Neural progenitor cell (in vitro differentiated cells): Measurements from ENCODE around the gene TMEM62. TPM values are rescaled to one million over a fixed set of nuclear protein-coding genes. Genes with fewer than 3 reads are reported as not detected.

Source experiments
- DNase-seq: peaks from one replicate; pipeline ENCODE4 v3.0.0-alpha.2; 2016; ENCODE audit warnings: low spot score
- H2AFZ ChIP-seq: fragments of 200-600 bp; sonication (generic); replicated peaks from 2 replicates; pipeline ENCODE4 v1.6.1; 2016; ENCODE audit warnings: antibody characterized with exemption
- H3F3A ChIP-seq: fragments of 200-600 bp; sonication (generic); 2 replicates; pipeline ENCODE4 v1.6.1; 2016; ENCODE audit warnings: antibody characterized with exemption, low read depth
- H3K27ac ChIP-seq: fragments of 200-600 bp; sonication (generic); 2 replicates; pipeline ENCODE4 v1.5.1; 2016; ENCODE audit warnings: mild to moderate bottlenecking
- H3K27me3 ChIP-seq: fragments of 200-600 bp; sonication (generic); 2 replicates; pipeline ENCODE4 v1.6.1; 2016; ENCODE audit warnings: mild to moderate bottlenecking, moderate library complexity
- H3K36me3 ChIP-seq: fragments of 200-600 bp; sonication (generic); 2 replicates; pipeline ENCODE4 v1.5.1; 2016
- H3K4me1 ChIP-seq: fragments of 200-600 bp; sonication (generic); 2 replicates; pipeline ENCODE4 v1.6.1; 2016; ENCODE audit warnings: mixed run types
- H3K4me2 ChIP-seq: fragments of 200-600 bp; sonication (generic); 2 replicates; pipeline ENCODE4 v1.6.1; 2016
- H3K4me3 ChIP-seq: fragments of 200-600 bp; sonication (generic); 2 replicates; pipeline ENCODE4 v1.5.1; 2016
- H3K79me2 ChIP-seq: fragments of 200-600 bp; sonication (generic); 2 replicates; pipeline ENCODE4 v1.6.1; 2016; ENCODE audit warnings: low read depth
- H3K9ac ChIP-seq: fragments of 200-600 bp; sonication (generic); 2 replicates; pipeline ENCODE4 v1.6.1; 2016
- H3K9me3 ChIP-seq: fragments of 200-600 bp; sonication (generic); 2 replicates; pipeline ENCODE4 v1.5.1; 2016; ENCODE audit warnings: low read depth
- H4K20me1 ChIP-seq: fragments of 200-600 bp; sonication (generic); 2 replicates; pipeline ENCODE4 v1.6.1; 2016; ENCODE audit warnings: low read depth
- H3K27ac Mint-ChIP-seq: 3 replicates; pipeline ENCODE4 v1.8.0; 2021; ENCODE audit warnings: mixed read lengths
- H3K27me3 Mint-ChIP-seq: 2 replicates; pipeline ENCODE4 v1.8.0; 2022; ENCODE audit warnings: low read depth, mild to moderate bottlenecking, inconsistent platforms, moderate library complexity, mixed read lengths; ENCODE audit not compliant: insufficient read depth
- H3K36me3 Mint-ChIP-seq: 3 replicates; pipeline ENCODE4 v1.8.0; 2021; ENCODE audit warnings: mixed read lengths
- H3K4me1 Mint-ChIP-seq: 3 replicates; pipeline ENCODE4 v1.8.0; 2021; ENCODE audit warnings: mixed read lengths
- H3K4me3 Mint-ChIP-seq: 3 replicates; pipeline ENCODE4 v1.8.0; 2021; ENCODE audit warnings: mild to moderate bottlenecking, moderate library complexity, mixed read lengths
- H3K9me3 Mint-ChIP-seq: 3 replicates; pipeline ENCODE4 v1.8.0; 2020; ENCODE audit warnings: mixed read lengths
- EZH2 ChIP-seq: fragments of 200-600 bp; sonication (generic); IDR thresholded peaks from 2 replicates; pipeline ENCODE4 v1.6.1; 2017; ENCODE audit warnings: antibody characterized with exemption, mild to moderate bottlenecking, moderate library complexity
- EZH2phosphoT487 ChIP-seq: fragments of 200-600 bp; sonication (generic); IDR thresholded peaks from 2 replicates; pipeline ENCODE4 v1.6.1; 2017; ENCODE audit warnings: antibody characterized with exemption
- total RNA-seq: library from RNA; depleted of rRNA; stranded (reverse); fragments of >200 nt; gene quantifications from 2 replicates; pipeline ENCODE4 v1.2.3, GENCODE V29; 2015; ENCODE audit warnings: low replicate concordance
- TF ChIP-seq, protein P1 (sequence below): fragments of 200-600 bp; sonication (generic); IDR thresholded peaks from 2 replicates; pipeline ENCODE4 v1.5.1; 2017; ENCODE audit warnings: antibody characterized with exemption, mild to moderate bottlenecking

Gene TMEM62
- total RNA-seq, 1 donor from 2014 or later = 11.9 TPM

DNA sequence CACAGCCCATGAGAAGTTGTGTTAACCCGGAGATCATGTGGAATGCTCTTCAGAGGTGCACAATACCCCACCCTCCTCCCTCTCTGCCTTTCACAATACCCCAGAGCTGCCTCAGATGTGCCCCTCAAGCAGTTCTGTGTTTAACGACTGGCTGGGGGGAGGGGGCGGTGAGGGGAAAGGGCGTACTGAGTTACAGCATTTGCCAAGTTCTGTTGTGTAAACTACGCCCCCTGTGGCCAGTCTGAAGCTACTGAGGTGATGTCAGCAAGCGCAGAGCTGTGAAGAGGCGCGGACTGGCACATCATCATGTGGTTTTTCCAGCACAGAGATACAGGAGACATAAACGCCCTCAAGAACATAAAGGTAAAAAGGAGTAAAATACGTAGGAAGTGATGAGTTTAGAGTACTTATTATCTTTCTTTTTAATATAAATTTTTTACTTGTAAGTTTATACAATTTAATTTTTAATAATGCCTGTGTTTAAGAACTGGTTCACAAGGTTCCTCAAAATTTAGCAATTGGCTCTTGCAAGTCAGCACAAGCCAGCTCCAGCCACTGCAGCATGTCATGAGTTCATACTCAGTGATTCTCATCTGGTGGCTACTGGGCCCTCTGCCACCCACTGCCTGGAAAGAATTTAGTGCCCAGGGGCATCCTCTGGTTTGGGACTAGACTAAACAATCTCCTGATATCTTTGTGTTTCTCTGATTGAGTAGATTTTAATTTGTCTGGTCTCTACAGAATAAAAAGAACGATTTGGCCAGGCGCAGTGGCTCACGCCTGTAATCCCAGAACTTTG lies 85.7 kb downstream of the TMEM62 start:
- Mint-ChIP-seq H3K4me1 (peaks cover 8% of the 10 kb centered on the region), H3K27me3 (peaks cover 2% of the 10 kb centered on the region), H3K27ac (no peak overlapping the region), H3K36me3 (no peaks in the 10 kb centered on the region), H3K4me3 (no peak overlapping the region), H3K9me3 (no peaks in the 10 kb centered on the region)
- Histone ChIP-seq H3K9me3 (no peaks in the 10 kb centered on the region), H3K4me1 (no peaks in the 10 kb centered on the region), H3K4me2 (no peak overlapping the region), H3K79me2 (no peaks in the 10 kb centered on the region), H3K4me3 (no peak overlapping the region), H3K36me3 (no peaks in the 10 kb centered on the region), H3K27me3 (no peaks in the 10 kb centered on the region), H3K9ac (no peak overlapping the region), H3F3A (no peaks in the 10 kb centered on the region), H3K27ac (no peak overlapping the region), H2AFZ (peak overlapping the region; percentile 78), H4K20me1 (no peaks in the 10 kb centered on the region)
- no peak for TF ChIP-seq EZH2
- TF ChIP-seq EZH2phosphoT487 = no peak
- TF ChIP-seq, protein P1, sequence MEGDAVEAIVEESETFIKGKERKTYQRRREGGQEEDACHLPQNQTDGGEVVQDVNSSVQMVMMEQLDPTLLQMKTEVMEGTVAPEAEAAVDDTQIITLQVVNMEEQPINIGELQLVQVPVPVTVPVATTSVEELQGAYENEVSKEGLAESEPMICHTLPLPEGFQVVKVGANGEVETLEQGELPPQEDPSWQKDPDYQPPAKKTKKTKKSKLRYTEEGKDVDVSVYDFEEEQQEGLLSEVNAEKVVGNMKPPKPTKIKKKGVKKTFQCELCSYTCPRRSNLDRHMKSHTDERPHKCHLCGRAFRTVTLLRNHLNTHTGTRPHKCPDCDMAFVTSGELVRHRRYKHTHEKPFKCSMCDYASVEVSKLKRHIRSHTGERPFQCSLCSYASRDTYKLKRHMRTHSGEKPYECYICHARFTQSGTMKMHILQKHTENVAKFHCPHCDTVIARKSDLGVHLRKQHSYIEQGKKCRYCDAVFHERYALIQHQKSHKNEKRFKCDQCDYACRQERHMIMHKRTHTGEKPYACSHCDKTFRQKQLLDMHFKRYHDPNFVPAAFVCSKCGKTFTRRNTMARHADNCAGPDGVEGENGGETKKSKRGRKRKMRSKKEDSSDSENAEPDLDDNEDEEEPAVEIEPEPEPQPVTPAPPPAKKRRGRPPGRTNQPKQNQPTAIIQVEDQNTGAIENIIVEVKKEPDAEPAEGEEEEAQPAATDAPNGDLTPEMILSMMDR = peak; percentile 71
- peak; percentile 86 for DNase-seq

DNA sequence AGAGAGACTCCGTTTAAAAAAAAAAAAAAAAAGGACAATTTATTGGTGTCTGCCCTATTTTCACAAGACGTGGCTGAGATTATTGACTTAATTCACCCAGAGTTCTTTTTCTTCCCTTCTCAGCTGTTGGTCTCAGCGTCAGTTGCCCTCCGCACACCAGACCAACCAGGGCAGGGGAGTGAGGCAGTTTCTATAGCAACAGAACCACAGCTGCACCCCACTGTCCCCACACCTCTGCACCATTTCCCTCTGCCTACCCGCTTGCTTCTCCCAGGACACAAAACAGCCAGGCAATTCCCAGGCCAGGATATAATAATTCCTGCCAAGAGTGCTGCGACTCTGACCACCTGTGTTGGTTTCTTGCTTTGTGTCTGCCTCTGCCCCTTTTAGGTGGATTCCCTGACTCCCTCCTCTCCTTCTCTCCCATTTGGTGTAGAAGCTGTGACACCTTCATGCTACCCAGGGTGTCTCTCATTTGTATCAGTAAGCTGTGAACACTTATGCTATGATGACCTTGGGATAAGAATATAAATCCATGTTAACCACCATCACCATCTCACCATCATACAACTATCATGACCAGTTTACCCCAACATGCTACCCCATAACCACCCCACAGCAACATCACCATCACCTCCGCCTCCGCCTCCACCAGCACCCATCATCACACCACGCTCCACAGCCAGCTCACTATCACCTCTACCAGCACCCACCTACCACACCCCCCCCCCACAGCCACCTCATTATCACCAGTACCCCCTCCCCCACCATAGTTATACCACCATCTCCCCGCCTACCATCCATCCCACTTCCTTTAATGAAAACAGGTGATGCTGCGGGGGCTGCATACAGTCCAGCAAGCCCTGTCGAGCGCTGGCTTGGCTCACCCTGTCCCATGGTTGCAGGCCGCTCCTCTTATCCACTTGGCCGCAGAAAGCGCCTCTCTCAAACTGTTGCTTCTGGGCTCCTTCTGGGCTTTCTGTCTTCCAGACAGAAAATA lies 86.8 kb downstream of the TMEM62 start:
- DNase-seq = no peak
- no peak overlapping the region for H3K4me3 ChIP-seq
- no peak overlapping the region for H3K27ac ChIP-seq
- TF ChIP-seq EZH2phosphoT487 (no peak), EZH2 (no peak)
- TF ChIP-seq, protein P1 = no peak
- H3K27me3 Mint-ChIP-seq = no peaks in the 10 kb centered on the region
- H3F3A ChIP-seq = no peaks in the 10 kb centered on the region
- no peak overlapping the region for H3K9ac ChIP-seq
- no peaks in the 10 kb centered on the region for H4K20me1 ChIP-seq
- H3K27me3 ChIP-seq = peaks cover 9% of the 10 kb centered on the region
- H3K27ac Mint-ChIP-seq = no peak overlapping the region
- H3K4me3 Mint-ChIP-seq = no peak overlapping the region
- H3K9me3 ChIP-seq = no peaks in the 10 kb centered on the region
- no peaks in the 10 kb centered on the region for H3K36me3 ChIP-seq
- no peak overlapping the region for H2AFZ ChIP-seq
- no peaks in the 10 kb centered on the region for H3K36me3 Mint-ChIP-seq
- no peaks in the 10 kb centered on the region for H3K9me3 Mint-ChIP-seq
- no peaks in the 10 kb centered on the region for H3K4me1 ChIP-seq
- H3K79me2 ChIP-seq = no peaks in the 10 kb centered on the region
- H3K4me2 ChIP-seq = no peak overlapping the region
- peaks cover 6% of the 10 kb centered on the region for H3K4me1 Mint-ChIP-seq

DNA sequence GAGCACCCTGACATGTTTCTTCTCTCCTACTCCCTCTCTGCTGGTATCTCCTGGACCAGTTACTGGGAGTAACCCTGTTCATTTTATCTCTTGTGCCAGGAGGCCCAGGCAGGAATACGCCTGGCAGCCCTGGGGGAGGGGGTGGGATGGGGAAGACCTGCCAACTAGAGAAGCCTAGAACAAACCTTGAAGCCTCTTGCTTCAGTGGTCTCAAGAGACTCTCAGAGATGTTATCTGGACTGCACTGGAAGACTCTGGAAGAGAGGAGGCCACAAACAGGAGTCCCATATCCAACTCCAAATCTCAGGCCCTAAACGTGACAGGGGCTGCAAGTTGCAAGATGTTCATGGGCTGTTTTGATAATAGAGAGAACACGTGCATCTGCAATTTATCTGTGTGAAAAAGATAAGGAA lies 87.6 kb downstream of the TMEM62 start, which contains the start of gene EPB42:
Gene EPB42, minus strand, starts transcription at position 28 of the 413 bp plus-strand sequence. CDS start 193 bp downstream, outside the sequence.
- H4K20me1 ChIP-seq = no peaks in the 10 kb centered on the region
- H3K36me3 Mint-ChIP-seq = no peaks in the 10 kb centered on the region
- peaks cover 6% of the 10 kb centered on the region for H3K27me3 Mint-ChIP-seq
- H3K9me3 Mint-ChIP-seq = no peaks in the 10 kb centered on the region
- H3K79me2 ChIP-seq = no peaks in the 10 kb centered on the region
- no peak within 1 kb of the TSS for H3K27ac ChIP-seq
- no peaks in the 10 kb centered on the region for H3K36me3 ChIP-seq
- no peak within 1 kb of the TSS for H3K4me3 Mint-ChIP-seq
- no peak for DNase-seq
- H3K4me1 ChIP-seq = no peaks in the 10 kb centered on the region
- no peak within 1 kb of the TSS for H2AFZ ChIP-seq
- TF ChIP-seq, protein P1 = no peak
- TF ChIP-seq EZH2phosphoT487 = no peak
- no peak for TF ChIP-seq EZH2
- peaks cover 6% of the 10 kb centered on the region for H3K4me1 Mint-ChIP-seq
- no peak within 1 kb of the TSS for H3K27ac Mint-ChIP-seq
- H3K27me3 ChIP-seq = peaks cover 11% of the 10 kb centered on the region
- no peaks in the 10 kb centered on the region for H3K9me3 ChIP-seq
- no peak within 1 kb of the TSS for H3K4me2 ChIP-seq
- H3F3A ChIP-seq = no peaks in the 10 kb centered on the region
- no peak within 1 kb of the TSS for H3K4me3 ChIP-seq
- no peak within 1 kb of the TSS for H3K9ac ChIP-seq
